22Rv1 (cell line): Measurements from ENCODE around the gene TULP3.

Experiments
- H3K27ac ChIP-seq: fragments of 450-650 bp; 2 replicates; pipeline ENCODE4 v1.5.1; 2017
- ZFX ChIP-seq: fragments of 450-650 bp; IDR thresholded peaks from 2 replicates; pipeline ENCODE4 v1.6.1; 2017; ENCODE audit warnings: antibody characterized with exemption, borderline replicate concordance
- TF ChIP-seq, protein P1 (sequence below): fragments of 450-650 bp; IDR thresholded peaks from 2 replicates; pipeline ENCODE4 v1.5.1; 2017; ENCODE audit warnings: mild to moderate bottlenecking

The TULP3 gene

GRCh38 chr12:2980630-2981029 is 89.9 kb downstream of the TULP3 start:
- TF ChIP-seq, protein P1, sequence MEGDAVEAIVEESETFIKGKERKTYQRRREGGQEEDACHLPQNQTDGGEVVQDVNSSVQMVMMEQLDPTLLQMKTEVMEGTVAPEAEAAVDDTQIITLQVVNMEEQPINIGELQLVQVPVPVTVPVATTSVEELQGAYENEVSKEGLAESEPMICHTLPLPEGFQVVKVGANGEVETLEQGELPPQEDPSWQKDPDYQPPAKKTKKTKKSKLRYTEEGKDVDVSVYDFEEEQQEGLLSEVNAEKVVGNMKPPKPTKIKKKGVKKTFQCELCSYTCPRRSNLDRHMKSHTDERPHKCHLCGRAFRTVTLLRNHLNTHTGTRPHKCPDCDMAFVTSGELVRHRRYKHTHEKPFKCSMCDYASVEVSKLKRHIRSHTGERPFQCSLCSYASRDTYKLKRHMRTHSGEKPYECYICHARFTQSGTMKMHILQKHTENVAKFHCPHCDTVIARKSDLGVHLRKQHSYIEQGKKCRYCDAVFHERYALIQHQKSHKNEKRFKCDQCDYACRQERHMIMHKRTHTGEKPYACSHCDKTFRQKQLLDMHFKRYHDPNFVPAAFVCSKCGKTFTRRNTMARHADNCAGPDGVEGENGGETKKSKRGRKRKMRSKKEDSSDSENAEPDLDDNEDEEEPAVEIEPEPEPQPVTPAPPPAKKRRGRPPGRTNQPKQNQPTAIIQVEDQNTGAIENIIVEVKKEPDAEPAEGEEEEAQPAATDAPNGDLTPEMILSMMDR: no peak
- TF ChIP-seq ZFX: no peak
- H3K27ac ChIP-seq: no peak overlapping the region

- TF ChIP-seq, protein P1: no peak
- TF ChIP-seq ZFX: no peak
- no peak overlapping the region for H3K27ac ChIP-seq
Measured at GRCh38 chr12:2982361-2982760, 91.7 kb downstream of the TULP3 start.

- no peak overlapping the region for H3K27ac ChIP-seq
- TF ChIP-seq ZFX: no peak
- TF ChIP-seq, protein P1: no peak
Measured at GRCh38 chr12:2984249-2984648, 93.6 kb downstream of the TULP3 start.

DNA sequence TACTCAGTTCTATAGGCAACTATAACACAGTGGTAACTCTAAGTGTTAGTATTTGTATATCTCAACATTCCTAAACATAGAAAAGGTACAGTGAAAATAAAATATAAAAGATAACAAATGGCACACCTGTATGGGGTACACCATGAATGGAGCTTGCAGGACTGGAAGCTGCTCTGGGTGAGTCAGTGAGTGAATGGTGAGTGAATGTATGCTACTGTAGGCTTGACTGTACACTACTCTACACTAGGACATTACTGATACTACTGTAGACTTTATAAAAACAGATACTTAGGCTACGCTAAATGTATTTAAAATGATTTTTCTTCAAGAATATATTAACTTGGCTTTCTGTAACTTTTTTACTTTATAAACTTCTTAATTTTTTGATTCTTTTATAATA is 94.0 kb downstream of the TULP3 start:
- no peak overlapping the region for H3K27ac ChIP-seq
- TF ChIP-seq, protein P1: no peak
- no peak for TF ChIP-seq ZFX

DNA sequence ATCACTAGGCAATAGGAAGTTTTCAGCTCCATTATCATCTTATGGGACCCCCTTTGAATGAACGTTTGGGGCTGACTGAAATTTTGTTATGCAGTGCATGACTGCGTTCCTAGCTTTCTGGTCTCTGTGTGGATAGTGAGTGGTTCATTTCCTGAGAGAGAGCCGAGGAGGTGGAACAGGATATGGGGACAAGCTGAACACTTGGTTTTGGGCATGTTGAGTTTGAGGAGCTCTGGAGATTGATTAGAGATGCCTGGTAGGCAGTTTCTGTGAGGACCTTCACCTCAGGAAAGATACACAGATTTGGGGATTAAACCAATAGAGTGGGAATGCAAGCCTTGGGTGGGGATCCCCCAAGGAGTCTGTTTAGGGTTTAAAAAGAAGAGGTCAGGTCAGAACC is 96.2 kb downstream of the TULP3 start:
- H3K27ac ChIP-seq: no peak overlapping the region
- TF ChIP-seq, protein P1: no peak
- no peak for TF ChIP-seq ZFX

DNA sequence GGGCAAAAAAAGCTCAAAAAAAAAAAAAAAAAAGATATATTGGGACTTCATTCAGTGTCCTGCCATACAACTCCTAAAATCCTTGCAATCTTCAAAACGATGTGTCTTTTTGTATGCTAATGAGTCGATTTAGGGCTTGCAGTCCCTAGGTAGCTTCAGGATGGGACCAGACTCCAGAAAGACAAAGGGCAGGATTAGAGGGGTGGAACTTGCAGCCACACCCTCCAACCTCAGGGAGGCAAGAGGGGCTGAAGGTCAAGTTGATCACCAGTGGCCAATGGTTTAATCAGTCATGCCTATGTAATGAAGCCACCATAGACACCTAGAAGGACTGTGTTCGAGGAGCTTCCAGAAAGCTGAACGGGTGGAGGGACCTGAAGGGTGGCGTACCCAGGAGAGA is 97.8 kb downstream of the TULP3 start:
- no peak overlapping the region for H3K27ac ChIP-seq
- TF ChIP-seq ZFX: no peak
- TF ChIP-seq, protein P1: no peak
